Measurements from ENCODE around the gene CDKN2C.

GRCh38 chr1:51019811-51020210 is 49.8 kb downstream of the CDKN2C start:
- TF ChIP-seq EZH2phosphoT487 (IDR thresholded peaks at IDR 0.05; ENCODE audit: unreplicated experiment) = no peak
- TF ChIP-seq CTCF (conservative IDR thresholded peaks at IDR 0.05; ENCODE audit: low read depth in 2 of 2) = no peak
- no peak for TF ChIP-seq EZH2 (IDR thresholded peaks at IDR 0.05; ENCODE audit: low read depth, unreplicated experiment)
- no peak for TF ChIP-seq POLR2AphosphoS5 (IDR thresholded peaks at IDR 0.05; ENCODE audit: low read depth)
- TF ChIP-seq REST (IDR thresholded peaks at IDR 0.05; ENCODE audit: unreplicated experiment) = no peak
- TF ChIP-seq JUNB (IDR thresholded peaks at IDR 0.05; ENCODE audit: unreplicated experiment) = no peak
- no peak for TF ChIP-seq CREB1 (CRISPR knock-in tag; IDR thresholded peaks at IDR 0.05; ENCODE audit: low read depth)
